IMR-90 (cell line): ENCODE data around the gene PYGO2. TPM values are rescaled to one million over a fixed set of nuclear protein-coding genes. Genes with fewer than 3 reads are reported as not detected.

ENCODE experiments used
- ATAC-seq: fragments of 200-7000 bp; cut with Tn5 transposase; 2 replicates; pipeline ENCODE4 v1.9.1; 2020; ENCODE audit warnings: low read depth, mild to moderate bottlenecking, moderate library complexity
- BruUV-seq: library from RNA; stranded (reverse); fragments of 400-500 nt; replicated peaks from 2 replicates; lab custom pipeline; 2021; lab: Mats Ljungman, UMichigan
- CTCF ChIA-PET: fragments of 300-600 bp; formaldehyde crosslinking; extraction: SDS; loops from one replicate; lab custom pipeline; 2021; ENCODE audit warnings: antibody characterized with exemption; lab: Yijun Ruan, JAX
- POLR2A ChIA-PET: fragments of 300-600 bp; sonication (Branson Sonifier 250); formaldehyde crosslinking; loops from one replicate; lab custom pipeline; 2022; ENCODE audit warnings: antibody characterized with exemption; ENCODE audit not compliant: unreplicated experiment; lab: Charles Lee
- DNase-seq: peaks from one replicate; pipeline ENCODE4 v3.0.0; 2013
- H2AFZ ChIP-seq: replicated peaks from 2 replicates; pipeline ENCODE3; 2013; ENCODE audit warnings: low read length, mild to moderate bottlenecking; ENCODE audit not compliant: poor library complexity
- H2AK5ac ChIP-seq: 2 replicates; pipeline ENCODE4 v1.6.1; 2013; ENCODE audit warnings: low read depth, low read length, inconsistent platforms
- H2AK9ac ChIP-seq: replicated peaks from 2 replicates; pipeline ENCODE3; 2013; ENCODE audit warnings: mild to moderate bottlenecking, low read depth, low read length, moderate library complexity; ENCODE audit not compliant: poor library complexity
- H2BK120ac ChIP-seq: 2 replicates; pipeline ENCODE4 v1.6.1; 2013; ENCODE audit warnings: low read depth, low read length, inconsistent platforms
- H2BK15ac ChIP-seq: 3 replicates; pipeline ENCODE4 v1.6.1; 2013; ENCODE audit warnings: low read depth, low read length, inconsistent platforms
- H2BK20ac ChIP-seq: 2 replicates; pipeline ENCODE4 v1.6.1; 2013; ENCODE audit warnings: low read depth, mild to moderate bottlenecking, inconsistent platforms, low read length, moderate library complexity
- H2BK5ac ChIP-seq: 2 replicates; pipeline ENCODE4 v1.6.1; 2013; ENCODE audit warnings: mild to moderate bottlenecking, low read depth, low read length, inconsistent platforms; ENCODE audit not compliant: poor library complexity, severe bottlenecking
- H3K14ac ChIP-seq: replicated peaks from 2 replicates; pipeline ENCODE4 v1.6.1; 2013; ENCODE audit warnings: low read depth, low read length, inconsistent platforms
- H3K18ac ChIP-seq: 2 replicates; pipeline ENCODE4 v1.6.1; 2013; ENCODE audit warnings: low read depth, low read length, control low read depth
- H3K23ac ChIP-seq: 2 replicates; pipeline ENCODE4 v1.6.1; 2013; ENCODE audit warnings: low read depth, low read length, inconsistent platforms
- H3K27ac ChIP-seq: 2 replicates; pipeline ENCODE4 v1.5.1; 2013; ENCODE audit warnings: mild to moderate bottlenecking, control low read depth, low read length; ENCODE audit not compliant: insufficient read depth
- H3K27me3 ChIP-seq: 2 replicates; pipeline ENCODE4 v1.6.1; 2013; ENCODE audit warnings: low read length; ENCODE audit not compliant: control insufficient read depth, insufficient read depth
- H3K36me3 ChIP-seq: 2 replicates; pipeline ENCODE4 v1.6.1; 2013; ENCODE audit warnings: low read length, mixed read lengths; ENCODE audit not compliant: control insufficient read depth, insufficient read depth
- H3K4ac ChIP-seq: 2 replicates; pipeline ENCODE4 v1.6.1; 2013; ENCODE audit warnings: low read depth, low read length, inconsistent platforms
- H3K4me1 ChIP-seq: 2 replicates; pipeline ENCODE4 v1.6.1; 2013; ENCODE audit warnings: low read length, mixed read lengths; ENCODE audit not compliant: control insufficient read depth, insufficient read depth
- H3K4me2 ChIP-seq: 2 replicates; pipeline ENCODE4 v1.6.1; 2013; ENCODE audit warnings: low read depth, mild to moderate bottlenecking, control low read depth, low read length, moderate library complexity
- H3K4me3 ChIP-seq: 2 replicates; pipeline ENCODE4 v1.5.1; 2013; ENCODE audit warnings: low read depth, mild to moderate bottlenecking, control low read depth, low read length, moderate library complexity; ENCODE audit not compliant: insufficient read depth
- H3K56ac ChIP-seq: 2 replicates; pipeline ENCODE4 v1.6.1; 2013; ENCODE audit warnings: low read length, inconsistent platforms; ENCODE audit not compliant: insufficient read depth; ENCODE audit errors: extremely low read depth
- H3K79me1 ChIP-seq, 2 experiments: 2 replicates each; pipeline ENCODE4 v1.6.1; 2013; ENCODE audit warnings: low read length in 2 of 2, inconsistent platforms in 1 of 2, low read depth in 1 of 2
- H3K9ac ChIP-seq: 2 replicates; pipeline ENCODE4 v1.6.1; 2013; ENCODE audit warnings: low read depth, low read length, control low read depth
- H3K9me1 ChIP-seq: 2 replicates; pipeline ENCODE4 v1.6.1; 2013; ENCODE audit warnings: low read length, inconsistent platforms; ENCODE audit not compliant: insufficient read depth
- H3K9me3 ChIP-seq: 2 replicates; pipeline ENCODE4 v1.6.1; 2013; ENCODE audit warnings: low read length; ENCODE audit not compliant: control insufficient read depth, insufficient read depth
- H4K20me1 ChIP-seq: 2 replicates; pipeline ENCODE4 v1.6.1; 2013; ENCODE audit warnings: low read length, inconsistent platforms; ENCODE audit not compliant: insufficient read depth
- H4K5ac ChIP-seq: 2 replicates; pipeline ENCODE4 v1.6.1; 2013; ENCODE audit warnings: mild to moderate bottlenecking, low read depth, low read length, control low read depth
- H4K8ac ChIP-seq, 2 experiments: 2 replicates each; pipeline ENCODE4 v1.6.1; 2013; ENCODE audit warnings: low read depth in 2 of 2, low read length in 2 of 2, control low read depth in 1 of 2, inconsistent platforms in 1 of 2
- H4K91ac ChIP-seq: 2 replicates; pipeline ENCODE4 v1.6.1; 2013; ENCODE audit warnings: low read depth, low read length, inconsistent platforms; ENCODE audit not compliant: insufficient read depth
- BHLHE40 ChIP-seq: fragments of 150-350 bp; IDR thresholded peaks from 2 replicates; pipeline ENCODE4 v1.6.1; 2016; ENCODE audit warnings: mild to moderate bottlenecking, low read depth, low read length
- CEBPB ChIP-seq: IDR thresholded peaks from 2 replicates; pipeline ENCODE4 v1.6.1; 2012; ENCODE audit warnings: low read depth, low read length, improper control_type of control experiment
- FOS ChIP-seq: fragments of 150-350 bp; IDR thresholded peaks from 2 replicates; pipeline ENCODE4 v1.6.1; 2016; ENCODE audit warnings: low read depth, low read length
- MAFK ChIP-seq: IDR thresholded peaks from 2 replicates; pipeline ENCODE4 v1.6.1; 2012; ENCODE audit warnings: low read depth, low read length, improper control_type of control experiment
- MAZ ChIP-seq: IDR thresholded peaks from 2 replicates; pipeline ENCODE4 v1.6.1; 2012; ENCODE audit warnings: low read depth, mild to moderate bottlenecking, low read length, improper control_type of control experiment, moderate library complexity, borderline replicate concordance
- MXI1 ChIP-seq: IDR thresholded peaks from 2 replicates; pipeline ENCODE4 v1.6.1; 2012; ENCODE audit warnings: low read depth, mild to moderate bottlenecking, low read length, moderate library complexity, borderline replicate concordance
- NFE2L2 ChIP-seq: fragments of 150-350 bp; IDR thresholded peaks from 2 replicates; pipeline ENCODE4 v1.6.1; 2016; ENCODE audit warnings: low read depth, mild to moderate bottlenecking, low read length
- POLR2A ChIP-seq: IDR thresholded peaks from 2 replicates; pipeline ENCODE4 v1.6.1; 2012; ENCODE audit warnings: mild to moderate bottlenecking, low read depth, low read length
- RCOR1 ChIP-seq: IDR thresholded peaks from 2 replicates; pipeline ENCODE4 v1.6.1; 2012; ENCODE audit warnings: mild to moderate bottlenecking, low read length, improper control_type of control experiment; ENCODE audit not compliant: insufficient replicate concordance
- RFX5 ChIP-seq: IDR thresholded peaks from 2 replicates; pipeline ENCODE4 v1.8.0; 2012; ENCODE audit warnings: low read depth, mild to moderate bottlenecking, low read length, moderate library complexity
- SMC3 ChIP-seq: fragments of 150-350 bp; IDR thresholded peaks from 2 replicates; pipeline ENCODE4 v1.6.1; 2016; ENCODE audit warnings: low read depth, mild to moderate bottlenecking, antibody characterized with exemption, low read length, moderate library complexity
- WGBS, 2 experiments: methylation state at CpG; one replicate each; pipeline versions ENCODE4 v1.1.5 to v1.1.7; 2013; ENCODE audit warnings: missing lambda C conversion rate in 2 of 2; ENCODE audit not compliant: insufficient read length in 1 of 2; ENCODE audit errors: extremely low coverage in 2 of 2; 5-methylcytosine and 5-hydroxymethylcytosine counted together
- dilution Hi-C: fragments of 300-500 bp; cut with HindIII; formaldehyde crosslinking; loops from one replicate; pipeline ENCODE4 v1.14.3; 2018; ENCODE audit warnings: low sequenced_read_pairs; ENCODE audit not compliant: unreplicated experiment
- in situ Hi-C: fragments of 300-500 bp; cut with MboI; formaldehyde crosslinking; loops from 3 replicates; pipeline ENCODE4 v1.14.3; 2019; ENCODE audit warnings: low sequenced_read_pairs, inconsistent platforms, mixed read lengths
- intact Hi-C: fragments of 100-400 bp; cut with micrococcal nuclease; formaldehyde crosslinking; loops from 2 replicates; pipeline ENCODE4 v1.10.0; 2022
- polyA plus RNA-seq, 3 experiments: library from polyadenylated mRNA; depleted of rRNA; stranded (reverse); fragments of >200 nt; gene quantifications; 2 replicates each; pipeline ENCODE4 v1.2.3, GENCODE V29; 2012; ENCODE audit warnings: low replicate concordance in 1 of 3
- total RNA-seq: library from RNA; depleted of rRNA; stranded (reverse); fragments of >200 nt; gene quantifications from 2 replicates; pipeline ENCODE4 v1.2.3, GENCODE V29; 2012
- TF ChIP-seq, protein P1 (sequence below): fragments of 150-350 bp; IDR thresholded peaks from 2 replicates; pipeline ENCODE4 v1.6.1; 2017; ENCODE audit warnings: mild to moderate bottlenecking, antibody characterized with exemption, low read length, low read depth
- TF ChIP-seq, protein P2 (sequence below): conservative IDR thresholded peaks from 2 replicates; pipeline ENCODE4 v1.5.1; 2012; ENCODE audit warnings: mild to moderate bottlenecking, low read depth, low read length, improper control_type of control experiment

The PYGO2 gene
- total and polyA plus RNA-seq, 2 of the 4 experiments (the other 2 are of a cell fraction): 5.4 to 14.8 TPM

DNA sequence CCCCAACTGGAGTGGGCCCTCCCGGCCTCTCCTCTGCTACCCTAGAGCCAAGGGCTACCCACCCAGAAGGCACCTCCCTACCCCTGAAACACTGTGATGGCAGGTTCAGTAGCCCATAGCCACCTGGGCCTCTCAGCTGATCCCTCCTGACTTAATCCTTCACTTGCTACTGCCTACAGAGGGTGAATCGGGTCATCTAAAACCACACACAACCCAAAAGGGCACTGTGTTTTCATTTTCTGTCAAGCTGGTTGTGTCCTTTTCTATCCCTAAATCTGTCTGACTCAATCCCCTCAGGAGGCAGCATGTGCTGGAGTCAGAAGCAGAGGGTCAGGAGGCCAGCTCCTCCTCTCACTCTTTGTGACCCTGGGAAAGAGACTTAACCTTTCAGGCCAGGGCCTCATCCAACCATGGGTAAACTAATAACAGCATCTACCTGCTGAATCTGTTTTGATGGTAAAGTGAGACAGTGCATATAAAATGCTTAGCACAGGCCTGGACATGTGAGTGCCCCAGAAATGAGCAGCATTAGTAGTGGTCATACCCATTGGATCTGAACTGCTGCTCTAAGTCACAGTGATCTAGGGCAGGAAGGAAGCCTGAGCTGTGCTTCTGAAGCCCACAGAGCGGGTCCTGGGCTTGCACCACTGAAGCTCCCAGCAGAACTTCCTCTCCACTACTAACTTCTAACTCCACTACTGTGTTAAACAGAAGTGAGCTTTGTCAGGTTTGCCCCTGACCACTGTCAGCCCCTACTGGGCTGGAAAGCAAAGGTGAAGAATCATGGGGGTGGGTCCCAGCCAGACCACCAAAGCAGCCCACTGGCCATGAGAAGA is 36.0 kb downstream of the PYGO2 start (continued):
- no peak for TF ChIP-seq RCOR1

DNA sequence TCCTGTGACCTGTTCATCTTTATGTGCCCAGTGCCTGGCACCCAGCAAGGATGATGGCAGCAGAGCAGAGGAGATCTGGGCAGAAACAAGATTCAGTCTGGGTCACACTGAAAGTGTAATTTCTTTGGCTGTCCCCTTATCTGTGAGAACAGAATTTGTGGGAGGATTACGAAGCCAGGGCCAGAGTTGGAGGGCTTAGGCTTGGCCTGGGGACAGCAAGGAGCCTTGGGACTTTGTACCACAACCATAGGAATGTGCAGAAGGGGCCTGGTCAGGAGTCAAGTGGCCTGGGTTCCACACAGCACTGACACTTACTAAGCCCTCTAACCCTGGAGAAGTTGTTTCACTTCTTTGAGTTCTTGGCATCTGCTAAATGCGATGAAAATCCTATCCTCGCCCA is 37.9 kb downstream of the PYGO2 start:
- in situ Hi-C loops (no loop called here), intact Hi-C loops (no loop called here), dilution Hi-C loops (no loop called here)
- POLR2A ChIA-PET: no interaction called here
- DNase-seq (no peak), ATAC-seq (no peak)
- TF ChIP-seq RFX5 (no peak), CEBPB (no peak), BHLHE40 (no peak), MAFK (no peak), FOS (no peak), MXI1 (no peak), RCOR1 (no peak), MAZ (no peak), NFE2L2 (no peak), SMC3 (no peak), POLR2A (no peak)
- TF ChIP-seq, protein P1, sequence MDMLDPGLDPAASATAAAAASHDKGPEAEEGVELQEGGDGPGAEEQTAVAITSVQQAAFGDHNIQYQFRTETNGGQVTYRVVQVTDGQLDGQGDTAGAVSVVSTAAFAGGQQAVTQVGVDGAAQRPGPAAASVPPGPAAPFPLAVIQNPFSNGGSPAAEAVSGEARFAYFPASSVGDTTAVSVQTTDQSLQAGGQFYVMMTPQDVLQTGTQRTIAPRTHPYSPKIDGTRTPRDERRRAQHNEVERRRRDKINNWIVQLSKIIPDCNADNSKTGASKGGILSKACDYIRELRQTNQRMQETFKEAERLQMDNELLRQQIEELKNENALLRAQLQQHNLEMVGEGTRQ: no peak
- TF ChIP-seq, protein P2, sequence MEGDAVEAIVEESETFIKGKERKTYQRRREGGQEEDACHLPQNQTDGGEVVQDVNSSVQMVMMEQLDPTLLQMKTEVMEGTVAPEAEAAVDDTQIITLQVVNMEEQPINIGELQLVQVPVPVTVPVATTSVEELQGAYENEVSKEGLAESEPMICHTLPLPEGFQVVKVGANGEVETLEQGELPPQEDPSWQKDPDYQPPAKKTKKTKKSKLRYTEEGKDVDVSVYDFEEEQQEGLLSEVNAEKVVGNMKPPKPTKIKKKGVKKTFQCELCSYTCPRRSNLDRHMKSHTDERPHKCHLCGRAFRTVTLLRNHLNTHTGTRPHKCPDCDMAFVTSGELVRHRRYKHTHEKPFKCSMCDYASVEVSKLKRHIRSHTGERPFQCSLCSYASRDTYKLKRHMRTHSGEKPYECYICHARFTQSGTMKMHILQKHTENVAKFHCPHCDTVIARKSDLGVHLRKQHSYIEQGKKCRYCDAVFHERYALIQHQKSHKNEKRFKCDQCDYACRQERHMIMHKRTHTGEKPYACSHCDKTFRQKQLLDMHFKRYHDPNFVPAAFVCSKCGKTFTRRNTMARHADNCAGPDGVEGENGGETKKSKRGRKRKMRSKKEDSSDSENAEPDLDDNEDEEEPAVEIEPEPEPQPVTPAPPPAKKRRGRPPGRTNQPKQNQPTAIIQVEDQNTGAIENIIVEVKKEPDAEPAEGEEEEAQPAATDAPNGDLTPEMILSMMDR: no peak
- no peak overlapping the region for H3K14ac ChIP-seq
- H3K27me3 ChIP-seq: no peaks in the 10 kb centered on the region
- WGBS, 2 experiments: no CpG with 5 or more reads among the region's 3 CpGs
- H2AK9ac ChIP-seq: no peak overlapping the region
- no peak overlapping the region for H2AK5ac ChIP-seq
- H3K4me3 ChIP-seq: no peak overlapping the region
- no peak overlapping the region for H3K4ac ChIP-seq
- no peak overlapping the region for H2BK5ac ChIP-seq
- no TSS peak for BruUV-seq
- no peak overlapping the region for H2BK20ac ChIP-seq
- H3K4me2 ChIP-seq: no peak overlapping the region
- H3K79me1 ChIP-seq: no peaks in the 10 kb centered on the region
- H3K23ac ChIP-seq: no peak overlapping the region
- H4K91ac ChIP-seq: no peak overlapping the region
- no peak overlapping the region for H3K27ac ChIP-seq
- H3K9me1 ChIP-seq: no peaks in the 10 kb centered on the region
- no peaks in the 10 kb centered on the region for H4K20me1 ChIP-seq
- no peak overlapping the region for H3K56ac ChIP-seq
- no peak overlapping the region for H3K9ac ChIP-seq
- no peak overlapping the region for H3K18ac ChIP-seq
- CTCF ChIA-PET: no interaction called here
- H4K5ac ChIP-seq: no peak overlapping the region
- H2BK15ac ChIP-seq: no peak overlapping the region
- no peaks in the 10 kb centered on the region for H3K4me1 ChIP-seq
- H2BK120ac ChIP-seq: no peak overlapping the region
- H3K36me3 ChIP-seq: peaks cover 22% of the 10 kb centered on the region
- no peak overlapping the region for H2AFZ ChIP-seq
- H4K8ac ChIP-seq: no peak overlapping the region
- no peaks in the 10 kb centered on the region for H3K9me3 ChIP-seq
